Measurements from ENCODE around the gene LRRC3B.

Gene LRRC3B

GRCh38 chr3:26712211-26713026, 89.8 kb downstream of the LRRC3B start:
- 68% methylated on average over 3 of the region's 5 CpGs for whole genome bisulfite sequencing
- Histone ChIP-seq H3K9me3 (ENCODE audit: insufficient read depth, low read depth, low read length) (peaks cover 2% of the 10 kb centered on the region; the same call in 1 of the 2 replicates), H3K4me3 (ENCODE audit: low read length) (no peak overlapping the region), H3K4me1 (ENCODE audit: insufficient read depth, low read length) (no peaks in the 10 kb centered on the region), H3K9ac (ENCODE audit: low read depth, low read length) (no peak overlapping the region), H3K36me3 (ENCODE audit: insufficient read depth, low read length) (no peaks in the 10 kb centered on the region), H3K27me3 (ENCODE audit: insufficient read depth, low read length) (no peaks in the 10 kb centered on the region), H3K27ac (ENCODE audit: low read depth, low read length) (no peak overlapping the region)

- Histone ChIP-seq H3K27ac (ENCODE audit: low read depth, low read length) (no peak overlapping the region), H3K4me1 (ENCODE audit: insufficient read depth, low read length) (no peaks in the 10 kb centered on the region), H3K27me3 (ENCODE audit: insufficient read depth, low read length) (no peaks in the 10 kb centered on the region), H3K9ac (ENCODE audit: low read depth, low read length) (no peak overlapping the region), H3K9me3 (ENCODE audit: insufficient read depth, low read depth, low read length) (peaks cover 2% of the 10 kb centered on the region; the same call in 1 of the 2 replicates), H3K36me3 (ENCODE audit: insufficient read depth, low read length) (no peaks in the 10 kb centered on the region), H3K4me3 (ENCODE audit: low read length) (no peak overlapping the region)
- 100% methylated on average over 2 of the region's 3 CpGs for WGBS
Observed at GRCh38 chr3:26713091-26713490, 90.5 kb downstream of the LRRC3B start.

GRCh38 chr3:26714485-26714884, 91.9 kb downstream of the LRRC3B start:
- no peak overlapping the region for H3K27ac ChIP-seq (ENCODE audit: low read depth, low read length)
- 95% methylated on average over 3 of the region's 3 CpGs for WGBS

GRCh38 chr3:26715431-26715830, 92.9 kb downstream of the LRRC3B start:
- H3K9me3 ChIP-seq (ENCODE audit: insufficient read depth, low read depth, low read length), result peaks cover 2% of the 10 kb centered on the region; the same call in 1 of the 2 replicates
- H3K9ac ChIP-seq (ENCODE audit: low read depth, low read length), result no peak overlapping the region
- no peaks in the 10 kb centered on the region for H3K27me3 ChIP-seq (ENCODE audit: insufficient read depth, low read length)
- H3K27ac ChIP-seq (ENCODE audit: low read depth, low read length), result no peak overlapping the region
- no peak overlapping the region for H3K4me3 ChIP-seq (ENCODE audit: low read length)
- H3K36me3 ChIP-seq (ENCODE audit: insufficient read depth, low read length), result no peaks in the 10 kb centered on the region
- no peaks in the 10 kb centered on the region; the same call in 1 of the 2 replicates for H3K4me1 ChIP-seq (ENCODE audit: insufficient read depth, low read length)
- WGBS, result 95% methylated on average over 3 of the region's 3 CpGs

More at GRCh38 chr3:26714485-26714884, 91.9 kb downstream of the LRRC3B start:
- H3K36me3 ChIP-seq (ENCODE audit: insufficient read depth, low read length), result no peaks in the 10 kb centered on the region
- H3K4me1 ChIP-seq (ENCODE audit: insufficient read depth, low read length), result no peaks in the 10 kb centered on the region; the same call in 1 of the 2 replicates
- no peaks in the 10 kb centered on the region for H3K27me3 ChIP-seq (ENCODE audit: insufficient read depth, low read length)
- H3K9ac ChIP-seq (ENCODE audit: low read depth, low read length), result no peak overlapping the region
- H3K9me3 ChIP-seq (ENCODE audit: insufficient read depth, low read depth, low read length), result peaks cover 2% of the 10 kb centered on the region; the same call in 1 of the 2 replicates
- no peak overlapping the region for H3K4me3 ChIP-seq (ENCODE audit: low read length)

GRCh38 chr3:26718315-26718714, 95.7 kb downstream of the LRRC3B start:
- no peak overlapping the region for H3K27ac ChIP-seq (ENCODE audit: low read depth, low read length)

GRCh38 chr3:26719134-26719533, 96.6 kb downstream of the LRRC3B start:
- 64% methylated on average over 4 of the region's 4 CpGs for WGBS
- Histone ChIP-seq H3K4me3 (ENCODE audit: low read length) (no peak overlapping the region), H3K36me3 (ENCODE audit: insufficient read depth, low read length) (no peaks in the 10 kb centered on the region), H3K9me3 (ENCODE audit: insufficient read depth, low read depth, low read length) (peaks cover 2% of the 10 kb centered on the region; the same call in 1 of the 2 replicates), H3K4me1 (ENCODE audit: insufficient read depth, low read length) (no peaks in the 10 kb centered on the region; the same call in 1 of the 2 replicates), H3K27ac (ENCODE audit: low read depth, low read length) (no peak overlapping the region), H3K27me3 (ENCODE audit: insufficient read depth, low read length) (no peaks in the 10 kb centered on the region), H3K9ac (ENCODE audit: low read depth, low read length) (no peak overlapping the region)

More at GRCh38 chr3:26718315-26718714, 95.7 kb downstream of the LRRC3B start:
- Histone ChIP-seq H3K4me1 (ENCODE audit: insufficient read depth, low read length) (no peaks in the 10 kb centered on the region; the same call in 1 of the 2 replicates), H3K36me3 (ENCODE audit: insufficient read depth, low read length) (no peaks in the 10 kb centered on the region), H3K9me3 (ENCODE audit: insufficient read depth, low read depth, low read length) (peaks cover 2% of the 10 kb centered on the region; the same call in 1 of the 2 replicates), H3K9ac (ENCODE audit: low read depth, low read length) (no peak overlapping the region), H3K4me3 (ENCODE audit: low read length) (no peak overlapping the region), H3K27me3 (ENCODE audit: insufficient read depth, low read length) (no peaks in the 10 kb centered on the region)
- 100% methylated on average over 1 of the region's 1 CpG for WGBS

- Histone ChIP-seq H3K4me1 (ENCODE audit: insufficient read depth, low read length) (peaks cover 8% of the 10 kb centered on the region), H3K36me3 (ENCODE audit: insufficient read depth, low read length) (no peaks in the 10 kb centered on the region)
Observed at GRCh38 chr3:26721047-26721446, 98.5 kb downstream of the LRRC3B start.

GRCh38 chr3:26731843-26732242, 109.3 kb downstream of the LRRC3B start:
- H3K9ac ChIP-seq (ENCODE audit: low read depth, low read length), result no peak overlapping the region
- no peak overlapping the region for H3K4me3 ChIP-seq (ENCODE audit: low read length)
- 78% methylated on average over 1 of the region's 1 CpG for WGBS

More at GRCh38 chr3:26721047-26721446, 98.5 kb downstream of the LRRC3B start:
- no peak overlapping the region for H3K9ac ChIP-seq (ENCODE audit: low read depth, low read length)
- H3K27me3 ChIP-seq (ENCODE audit: insufficient read depth, low read length), result no peaks in the 10 kb centered on the region
- WGBS, result 100% methylated on average over 2 of the region's 2 CpGs
- H3K9me3 ChIP-seq (ENCODE audit: insufficient read depth, low read depth, low read length), result peaks cover 2% of the 10 kb centered on the region; the same call in 1 of the 2 replicates
- H3K27ac ChIP-seq (ENCODE audit: low read depth, low read length), result no peak overlapping the region
- H3K4me3 ChIP-seq (ENCODE audit: low read length), result no peak overlapping the region

GRCh38 chr3:26750263-26750662, 127.7 kb downstream of the LRRC3B start:
- no peaks in the 10 kb centered on the region for H3K36me3 ChIP-seq (ENCODE audit: insufficient read depth, low read length)
- no peaks in the 10 kb centered on the region for H3K9me3 ChIP-seq (ENCODE audit: insufficient read depth, low read depth, low read length)
- no peak overlapping the region for H3K4me3 ChIP-seq (ENCODE audit: low read length)
- H3K27ac ChIP-seq (ENCODE audit: low read depth, low read length), result no peak overlapping the region
- WGBS, result 96% methylated on average over 2 of the region's 2 CpGs
- H3K9ac ChIP-seq (ENCODE audit: low read depth, low read length), result no peak overlapping the region
- no peaks in the 10 kb centered on the region for H3K4me1 ChIP-seq (ENCODE audit: insufficient read depth, low read length)
- H3K27me3 ChIP-seq (ENCODE audit: insufficient read depth, low read length), result no peaks in the 10 kb centered on the region

More at GRCh38 chr3:26731843-26732242, 109.3 kb downstream of the LRRC3B start:
- Histone ChIP-seq H3K36me3 (ENCODE audit: insufficient read depth, low read length) (no peaks in the 10 kb centered on the region), H3K4me1 (ENCODE audit: insufficient read depth, low read length) (no peaks in the 10 kb centered on the region), H3K27me3 (ENCODE audit: insufficient read depth, low read length) (no peaks in the 10 kb centered on the region), H3K9me3 (ENCODE audit: insufficient read depth, low read depth, low read length) (no peaks in the 10 kb centered on the region), H3K27ac (ENCODE audit: low read depth, low read length) (no peak overlapping the region)

GRCh38 chr3:26752466-26752865, 129.9 kb downstream of the LRRC3B start:
- H3K27ac ChIP-seq (ENCODE audit: low read depth, low read length), result no peak overlapping the region
- H3K9ac ChIP-seq (ENCODE audit: low read depth, low read length), result no peak overlapping the region
- H3K36me3 ChIP-seq (ENCODE audit: insufficient read depth, low read length), result no peaks in the 10 kb centered on the region
- no peaks in the 10 kb centered on the region for H3K9me3 ChIP-seq (ENCODE audit: insufficient read depth, low read depth, low read length)
- no peak overlapping the region for H3K4me3 ChIP-seq (ENCODE audit: low read length)
- no peaks in the 10 kb centered on the region for H3K27me3 ChIP-seq (ENCODE audit: insufficient read depth, low read length)
- 97% methylated on average over 1 of the region's 2 CpGs for WGBS
- H3K4me1 ChIP-seq (ENCODE audit: insufficient read depth, low read length), result no peaks in the 10 kb centered on the region

- Histone ChIP-seq H3K4me1 (ENCODE audit: insufficient read depth, low read length) (no peaks in the 10 kb centered on the region), H3K9me3 (ENCODE audit: insufficient read depth, low read depth, low read length) (no peaks in the 10 kb centered on the region), H3K4me3 (ENCODE audit: low read length) (no peak overlapping the region), H3K27ac (ENCODE audit: low read depth, low read length) (no peak overlapping the region), H3K36me3 (ENCODE audit: insufficient read depth, low read length) (no peaks in the 10 kb centered on the region), H3K27me3 (ENCODE audit: insufficient read depth, low read length) (no peaks in the 10 kb centered on the region), H3K9ac (ENCODE audit: low read depth, low read length) (no peak overlapping the region)
Observed at GRCh38 chr3:26753095-26753494, 130.5 kb downstream of the LRRC3B start.
